Upper lobe of left lung (tissue), 6 donors: ENCODE results near the gene RAB43. TPM values are rescaled to one million over a fixed set of nuclear protein-coding genes. Genes with fewer than 3 reads are reported as not detected.

Experiments used
- ATAC-seq, 2 donors: fragments of 200-7000 bp; cut with Tn5 transposase; one replicate each; pipeline ENCODE4 v1.9.1; 2022; ENCODE audit warnings: mild to moderate bottlenecking in 2 of 2, moderate library complexity in 2 of 2; ENCODE audit not compliant: low FRiP score in 2 of 2
- DNase-seq, 2 donors: peaks; one replicate each; pipeline ENCODE4 v3.0.0-alpha.2; 2019 to 2020
- H3K27ac ChIP-seq, 4 donors: fragments of 200-600 bp; sonication (generic); one replicate each; pipeline ENCODE4 v1.5.1; 2016 to 2019
- H3K27me3 ChIP-seq, 4 donors: fragments of 200-600 bp; sonication (generic); one replicate each; pipeline ENCODE4 v1.5.1; 2017 to 2019
- H3K36me3 ChIP-seq, 4 donors: fragments of 200-600 bp; sonication (generic); one replicate each; pipeline ENCODE4 v1.5.1; 2016 to 2019
- H3K4me1 ChIP-seq, 4 donors: fragments of 200-600 bp; sonication (generic); one replicate each; pipeline ENCODE4 v1.5.1; 2018 to 2019
- H3K4me3 ChIP-seq, 4 donors: fragments of 200-600 bp; sonication (generic); one replicate each; pipeline ENCODE4 v1.5.1; 2017 to 2019; ENCODE audit warnings: mild to moderate bottlenecking in 2 of 4, moderate library complexity in 1 of 4
- H3K9me3 ChIP-seq, 4 donors: fragments of 200-600 bp; sonication (generic); one replicate each; pipeline ENCODE4 v1.5.1; 2018 to 2019
- EP300 ChIP-seq, 4 donors: sonication (generic); formaldehyde crosslinking; IDR thresholded peaks; one replicate each; pipeline ENCODE4 v1.5.1; 2017; ENCODE audit warnings: antibody characterized with exemption in 4 of 4, control low read depth in 2 of 4
- POLR2A ChIP-seq, 4 donors: fragments of 450-650 bp; IDR thresholded peaks; one replicate each; pipeline ENCODE4 v1.5.1; 2016 to 2017; ENCODE audit warnings: antibody characterized with exemption in 4 of 4, mild to moderate bottlenecking in 2 of 4
- POLR2AphosphoS5 ChIP-seq, 2 donors: sonication (generic); formaldehyde crosslinking; IDR thresholded peaks; one replicate each; pipeline ENCODE4 v1.5.1; 2017; ENCODE audit warnings: antibody characterized with exemption in 2 of 2
- WGBS, 2 donors: methylation state at CpG; one replicate each; pipeline ENCODE4 v1.1.5; 2017 to 2018; 5-methylcytosine and 5-hydroxymethylcytosine counted together
- total RNA-seq, 6 donors: library from RNA; depleted of rRNA in 4 of 6; stranded (reverse); fragments of >200 nt in 4 of 6; gene quantifications; one replicate each; pipeline versions ENCODE4 v1.1.0 to v1.2.1, GENCODE V29; 2016 to 2021
- TF ChIP-seq, protein P1 (sequence below), 6 experiments: fragments of 450-650 bp in 4 of 6; fragments of 200-600 bp in 2 of 6; sonication (generic) in 2 of 6; IDR thresholded peaks; one replicate each; pipeline ENCODE4 v1.5.1; 2016 to 2019; ENCODE audit warnings: antibody characterized with exemption in 6 of 6
- donor health status: DM: no; HTN: no; CAD: no; lungs with moderate emphysema.
- donor health status: DM: no; HTN: yes; CAD: no; lungs with severe emphysema.

RAB43 gene
- total RNA-seq, 6 donors from 2014 or later: 19.0 to 54.2 (median 34.0) TPM

DNA sequence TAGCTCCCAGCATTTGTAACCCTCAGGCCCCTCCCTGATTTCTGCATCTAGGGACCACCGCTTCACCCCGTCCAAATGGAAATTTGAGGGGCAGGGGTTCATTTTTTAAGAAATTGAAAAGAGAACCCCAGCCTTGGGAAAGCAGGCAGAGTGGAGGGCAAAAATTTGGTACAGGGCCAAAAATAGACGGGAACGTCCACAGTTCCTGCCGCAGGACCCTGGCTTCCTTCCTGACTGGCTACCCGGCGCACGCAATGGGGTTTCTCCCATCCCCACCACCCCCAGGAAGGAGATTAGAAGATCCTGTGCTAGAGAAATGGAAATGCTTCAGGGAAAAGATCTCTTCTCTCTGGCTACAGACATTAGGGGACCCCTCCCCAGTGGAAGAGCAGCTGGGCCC lies 40.1 kb downstream of the RAB43 start:
- Histone ChIP-seq H3K27me3 (no peaks in the 10 kb centered on the region), H3K36me3 (no peaks in the 10 kb centered on the region), H3K27ac (no peak overlapping the region), H3K4me1 (peaks cover 3 to 14% (median 7%) of the 10 kb centered on the region in 4 donors), H3K9me3 (no peaks in the 10 kb centered on the region), H3K4me3 (no peak overlapping the region)
- no peak for ATAC-seq
- 66 to 70% methylated on average over 8 of the region's 8 CpGs for WGBS, 2 donors
- TF ChIP-seq, protein P1, sequence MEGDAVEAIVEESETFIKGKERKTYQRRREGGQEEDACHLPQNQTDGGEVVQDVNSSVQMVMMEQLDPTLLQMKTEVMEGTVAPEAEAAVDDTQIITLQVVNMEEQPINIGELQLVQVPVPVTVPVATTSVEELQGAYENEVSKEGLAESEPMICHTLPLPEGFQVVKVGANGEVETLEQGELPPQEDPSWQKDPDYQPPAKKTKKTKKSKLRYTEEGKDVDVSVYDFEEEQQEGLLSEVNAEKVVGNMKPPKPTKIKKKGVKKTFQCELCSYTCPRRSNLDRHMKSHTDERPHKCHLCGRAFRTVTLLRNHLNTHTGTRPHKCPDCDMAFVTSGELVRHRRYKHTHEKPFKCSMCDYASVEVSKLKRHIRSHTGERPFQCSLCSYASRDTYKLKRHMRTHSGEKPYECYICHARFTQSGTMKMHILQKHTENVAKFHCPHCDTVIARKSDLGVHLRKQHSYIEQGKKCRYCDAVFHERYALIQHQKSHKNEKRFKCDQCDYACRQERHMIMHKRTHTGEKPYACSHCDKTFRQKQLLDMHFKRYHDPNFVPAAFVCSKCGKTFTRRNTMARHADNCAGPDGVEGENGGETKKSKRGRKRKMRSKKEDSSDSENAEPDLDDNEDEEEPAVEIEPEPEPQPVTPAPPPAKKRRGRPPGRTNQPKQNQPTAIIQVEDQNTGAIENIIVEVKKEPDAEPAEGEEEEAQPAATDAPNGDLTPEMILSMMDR (IDR thresholded peaks at IDR 0.05): no peak
- TF ChIP-seq EP300 (IDR thresholded peaks at IDR 0.05) (no peak), POLR2A (IDR thresholded peaks at IDR 0.05) (no peak)
- no peak for DNase-seq

DNA sequence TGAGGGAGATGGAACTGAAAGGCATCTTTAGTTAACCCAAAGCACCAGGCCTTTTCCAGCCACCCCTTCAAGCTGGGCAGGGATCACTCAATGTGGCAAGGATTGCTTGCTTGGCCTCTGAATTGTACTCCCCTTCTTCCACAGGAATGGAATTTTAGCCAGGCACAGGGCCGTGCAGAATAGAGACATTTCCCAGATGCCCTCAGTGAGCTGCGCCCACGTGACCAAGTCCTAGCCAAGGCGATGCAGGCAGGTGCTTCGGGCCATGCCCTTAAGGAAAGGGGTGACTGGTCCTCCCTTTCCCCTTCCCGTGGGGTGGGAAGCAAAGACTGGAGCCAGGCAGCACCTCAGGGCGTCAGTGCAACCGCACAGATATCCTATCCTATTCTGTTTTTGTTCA lies 43.1 kb downstream of the RAB43 start:
- H3K27me3 ChIP-seq: no peaks in the 10 kb centered on the region
- peaks cover 0 to 12% (median 6%) of the 10 kb centered on the region in 4 donors for H3K4me1 ChIP-seq
- no peaks in the 10 kb centered on the region for H3K9me3 ChIP-seq
- no peaks in the 10 kb centered on the region for H3K36me3 ChIP-seq
- ATAC-seq (no peak), DNase-seq (no peak)
- H3K4me3 ChIP-seq: no peak overlapping the region
- 93 to 97% methylated on average over 4 to 8 of the region's 8 CpGs for WGBS, 2 donors
- no peak for TF ChIP-seq POLR2AphosphoS5 (IDR thresholded peaks at IDR 0.05)
- no peak for TF ChIP-seq POLR2A (IDR thresholded peaks at IDR 0.05)
- TF ChIP-seq, protein P1 (IDR thresholded peaks at IDR 0.05): no peak
- TF ChIP-seq EP300 (IDR thresholded peaks at IDR 0.05): no peak
- H3K27ac ChIP-seq: no peak overlapping the region

DNA sequence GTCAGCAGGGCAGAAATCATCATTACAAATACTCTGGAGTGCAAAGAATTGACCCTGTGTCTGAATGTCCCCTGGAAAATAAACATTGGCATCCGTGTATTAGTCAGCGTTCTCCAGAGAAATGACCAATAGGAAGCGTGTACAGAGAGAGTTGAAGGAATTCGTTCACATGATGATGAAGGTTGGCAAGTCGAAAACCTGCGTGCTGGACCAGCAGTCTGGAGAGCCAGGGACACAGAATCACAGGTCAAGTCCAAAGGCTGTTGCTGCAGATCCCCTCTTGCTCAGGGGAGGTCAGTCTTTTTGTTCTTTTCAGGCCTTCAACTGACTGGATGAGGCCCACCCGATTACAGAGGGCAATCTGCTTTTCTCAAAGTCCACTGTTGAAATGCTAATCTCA lies 44.4 kb downstream of the RAB43 start:
- peak overlapping the region in 2 of 4 donors; percentile 14 to 29 for H3K27ac ChIP-seq

DNA sequence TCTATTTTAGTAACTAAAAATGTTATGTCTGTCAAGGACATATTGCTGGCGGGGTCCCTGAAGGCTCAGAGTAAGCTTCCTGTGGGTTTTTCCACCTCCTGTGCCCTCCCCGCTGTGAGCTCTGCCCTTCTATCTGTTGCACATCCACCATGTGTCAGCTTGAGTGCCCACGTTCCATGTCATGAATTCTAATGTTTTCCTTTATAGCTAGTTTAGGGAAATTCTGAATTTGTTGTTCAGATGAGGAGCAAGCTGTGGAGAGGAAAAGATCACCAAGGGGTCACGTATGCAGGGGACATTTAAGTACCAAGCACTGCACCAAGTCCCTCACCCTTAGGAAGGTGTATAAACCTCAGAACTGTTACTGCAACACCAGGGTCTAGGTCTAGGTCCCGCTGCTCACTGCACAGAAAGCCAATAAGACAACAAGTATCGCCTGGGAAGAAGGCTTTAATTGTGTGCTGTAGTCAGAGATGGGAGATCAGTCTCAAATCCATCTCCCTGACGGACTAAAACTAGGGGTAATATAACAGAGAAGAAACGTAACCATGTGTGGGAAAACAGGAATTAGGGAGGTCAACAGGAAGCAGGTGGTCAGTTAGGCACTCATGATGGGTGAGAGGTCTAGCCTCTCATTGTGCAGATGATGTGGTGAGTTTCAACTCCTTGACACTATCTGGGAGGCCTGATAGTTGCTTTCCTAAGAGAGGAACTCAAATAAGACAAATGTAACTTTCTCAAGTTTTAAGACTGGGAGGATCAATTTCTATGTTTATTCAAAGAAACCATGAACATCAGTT lies 51.3 kb downstream of the RAB43 start:
- no peak overlapping the region for H3K4me3 ChIP-seq
- peak in 1 of 2 donors; percentile 14 for TF ChIP-seq POLR2AphosphoS5 (IDR thresholded peaks at IDR 0.05)
- TF ChIP-seq, protein P1 (IDR thresholded peaks at IDR 0.05): no peak
- TF ChIP-seq EP300 (IDR thresholded peaks at IDR 0.05): no peak
- H3K27me3 ChIP-seq: no peaks in the 10 kb centered on the region
- ATAC-seq (no peak), DNase-seq (no peak)
- no peaks in the 10 kb centered on the region for H3K36me3 ChIP-seq
- WGBS, 2 donors: 78 to 86% methylated on average over 8 of the region's 8 CpGs
- H3K27ac ChIP-seq: no peak overlapping the region
- H3K4me1 ChIP-seq: peaks cover 0 to 15% (median 6%) of the 10 kb centered on the region in 4 donors
- no peaks in the 10 kb centered on the region for H3K9me3 ChIP-seq

More for the DNA sequence above, 44.4 kb downstream of the RAB43 start:
- no peaks in the 10 kb centered on the region for H3K9me3 ChIP-seq
- 63 to 75% methylated on average over 7 of the region's 7 CpGs for WGBS, 2 donors
- ATAC-seq (no peak), DNase-seq (no peak)
- peaks cover 0 to 12% (median 6%) of the 10 kb centered on the region in 4 donors for H3K4me1 ChIP-seq
- H3K36me3 ChIP-seq: no peaks in the 10 kb centered on the region
- TF ChIP-seq EP300 (IDR thresholded peaks at IDR 0.05) (no peak), POLR2AphosphoS5 (IDR thresholded peaks at IDR 0.05) (no peak), POLR2A (IDR thresholded peaks at IDR 0.05) (no peak)
- TF ChIP-seq, protein P1 (IDR thresholded peaks at IDR 0.05): no peak
- H3K4me3 ChIP-seq: no peak overlapping the region
- no peaks in the 10 kb centered on the region for H3K27me3 ChIP-seq
